ENCODE results near the gene PLEKHA6.

PLEKHA6 gene

GRCh38 chr1:204213668-204214662, 145.8 kb downstream of the PLEKHA6 start, which contains the start of gene GOLT1A:
TSS of gene GOLT1A (minus strand) at chr1:204213988. CDS start at chr1:204213906, 82 bp downstream.
- DNase-seq (ENCODE audit: low read depth) = peak; percentile 71

GRCh38 chr1:204212715-204213114, 147.0 kb downstream of the PLEKHA6 start:
- DNase-seq (ENCODE audit: low read depth) = no peak

GRCh38 chr1:204211046-204211445, 148.7 kb downstream of the PLEKHA6 start:
- DNase-seq (ENCODE audit: low read depth) = no peak

GRCh38 chr1:204207136-204207616, 152.6 kb downstream of the PLEKHA6 start:
- no peak for DNase-seq (ENCODE audit: low read depth)

- DNase-seq (ENCODE audit: low read depth) = no peak
These were observed 153.6 kb downstream of the PLEKHA6 start for GRCh38 chr1:204206121-204206520.

- no peak for DNase-seq (ENCODE audit: low read depth)
These were observed 154.2 kb downstream of the PLEKHA6 start for GRCh38 chr1:204205486-204205885.

- DNase-seq (ENCODE audit: low read depth) = no peak
These were observed 154.8 kb downstream of the PLEKHA6 start for GRCh38 chr1:204204944-204205343.

- DNase-seq (ENCODE audit: low read depth) = no peak
These were observed 156.4 kb downstream of the PLEKHA6 start for GRCh38 chr1:204203206-204203767.

- no peak for DNase-seq (ENCODE audit: low read depth)
These were observed 157.2 kb downstream of the PLEKHA6 start for GRCh38 chr1:204202481-204202880.

GRCh38 chr1:204201348-204202040, 158.2 kb downstream of the PLEKHA6 start:
- no peak for DNase-seq (ENCODE audit: low read depth)

GRCh38 chr1:204199579-204199978, 160.2 kb downstream of the PLEKHA6 start:
- no peak for DNase-seq (ENCODE audit: low read depth)

GRCh38 chr1:204198348-204199340, 161.1 kb downstream of the PLEKHA6 start:
- no peak for DNase-seq (ENCODE audit: low read depth)

- no peak for DNase-seq (ENCODE audit: low read depth)
These were observed 162.7 kb downstream of the PLEKHA6 start for GRCh38 chr1:204197068-204197467.

- DNase-seq (ENCODE audit: low read depth) = no peak
These were observed 163.5 kb downstream of the PLEKHA6 start, which contains the start of gene KISS1 for GRCh38 chr1:204196068-204196795. TSS of gene KISS1 (minus strand) at chr1:204196491. CDS start at chr1:204192876, 3,615 bp downstream.

GRCh38 chr1:204194771-204195170, 165.0 kb downstream of the PLEKHA6 start:
- no peak for DNase-seq (ENCODE audit: low read depth)

- no peak for DNase-seq (ENCODE audit: low read depth)
These were observed 165.6 kb downstream of the PLEKHA6 start for GRCh38 chr1:204194080-204194479.

- DNase-seq (ENCODE audit: low read depth) = no peak
These were observed 167.0 kb downstream of the PLEKHA6 start for GRCh38 chr1:204192589-204193352.

- no peak for DNase-seq (ENCODE audit: low read depth)
These were observed 167.7 kb downstream of the PLEKHA6 start for GRCh38 chr1:204192046-204192445.

- DNase-seq (ENCODE audit: low read depth) = no peak
These were observed 168.3 kb downstream of the PLEKHA6 start for GRCh38 chr1:204191456-204191855.
